ENCODE data around the gene MYOZ3.
A peak's percentile ranks its signal among the peaks of the same experiment; 100 is the strongest.

Gene MYOZ3

DNA sequence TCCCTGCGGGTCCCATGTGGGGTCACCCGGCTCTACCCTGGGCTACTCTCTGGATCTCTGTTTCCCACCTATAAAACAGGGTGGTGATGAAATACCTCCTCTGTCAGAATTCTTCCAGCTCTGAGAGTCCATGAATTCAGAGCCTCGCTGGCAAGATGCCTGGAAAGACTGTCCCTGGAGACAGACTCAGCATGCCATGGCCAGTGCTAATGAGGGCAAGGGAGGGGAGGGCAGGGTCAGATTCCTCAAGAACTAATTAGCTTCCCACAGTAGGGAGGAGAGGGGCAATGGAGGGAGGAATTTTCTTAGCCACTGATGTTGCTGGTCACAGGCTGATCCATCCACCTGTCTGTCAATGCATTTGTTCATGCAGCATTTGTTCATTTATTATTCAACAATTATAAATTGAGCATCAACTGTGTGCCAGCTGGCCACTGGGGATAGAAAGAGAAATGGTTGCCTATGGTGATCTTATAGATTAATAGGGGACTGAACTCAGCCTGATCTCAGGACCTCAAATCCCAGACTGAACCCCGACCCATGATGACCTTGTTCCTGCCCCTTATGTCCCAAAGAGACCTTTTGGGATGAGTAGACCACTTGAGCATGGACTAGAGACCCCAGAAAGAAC, 15.9 kb upstream of the MYOZ3 start:
- peaks cover 13% of the 10 kb centered on the region for H3K4me1 Mint-ChIP-seq
- no peaks in the 10 kb centered on the region for H3K9me3 Mint-ChIP-seq
- H3K4me3 Mint-ChIP-seq = no peak overlapping the region
- peak overlapping the region; percentile 51 for H3K27ac Mint-ChIP-seq
- ATAC-seq = no peak
- H3K36me3 Mint-ChIP-seq = peaks cover 29% of the 10 kb centered on the region
- H3K27me3 Mint-ChIP-seq = no peaks in the 10 kb centered on the region

DNA sequence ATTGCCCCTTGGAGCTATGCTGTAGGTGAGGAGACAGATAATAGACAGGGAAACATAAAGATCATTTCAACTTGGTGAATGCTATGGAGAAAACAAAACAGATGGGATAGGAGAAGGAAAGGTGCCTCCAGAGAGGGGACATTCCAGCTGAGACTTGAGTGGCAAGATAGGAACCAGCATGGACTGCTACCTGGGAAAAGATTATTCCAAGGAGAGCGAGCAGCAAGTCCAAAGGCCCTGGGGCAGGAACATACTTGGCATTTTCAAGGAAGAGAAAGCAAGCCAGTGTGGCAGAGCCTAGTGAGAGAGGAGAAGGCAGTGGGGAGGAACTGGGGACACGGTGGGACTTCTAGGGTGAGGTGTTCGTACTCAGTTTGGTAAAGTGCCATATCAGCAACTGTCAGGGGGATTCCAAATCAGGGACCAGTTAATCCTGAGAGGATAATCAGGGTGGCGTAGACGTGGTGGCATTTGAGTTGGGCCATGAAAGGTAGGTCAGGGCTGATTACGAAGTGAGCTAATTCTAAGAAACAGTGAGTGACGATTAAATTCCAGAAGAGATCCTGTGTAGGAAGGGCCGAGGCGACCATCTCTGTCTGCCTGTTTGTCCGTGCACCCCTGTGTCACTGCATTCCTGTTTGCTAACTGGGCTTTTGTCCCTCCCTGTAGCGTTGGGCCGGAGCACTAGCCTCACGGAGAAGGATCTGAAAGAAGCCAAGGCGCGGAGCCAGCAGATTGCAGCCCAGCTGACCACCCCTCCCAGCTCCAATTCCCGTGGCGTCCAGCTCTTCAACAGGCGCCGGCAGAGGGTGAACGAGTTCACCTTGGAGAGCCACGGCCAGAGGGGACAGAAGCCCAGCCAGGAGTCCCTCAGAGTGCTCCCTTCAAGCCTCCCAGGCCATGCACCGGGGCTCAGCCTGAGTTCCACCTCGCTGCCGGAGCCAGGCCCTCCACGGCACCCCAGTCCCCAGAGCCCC, 13.5 kb upstream of the MYOZ3 start:
- no peak for ATAC-seq
- no peak overlapping the region for H3K27ac Mint-ChIP-seq
- no peak overlapping the region for H3K4me3 Mint-ChIP-seq
- no peaks in the 10 kb centered on the region for H3K9me3 Mint-ChIP-seq
- H3K36me3 Mint-ChIP-seq = peaks cover 32% of the 10 kb centered on the region
- H3K27me3 Mint-ChIP-seq = no peaks in the 10 kb centered on the region
- H3K4me1 Mint-ChIP-seq = peaks cover 19% of the 10 kb centered on the region

DNA sequence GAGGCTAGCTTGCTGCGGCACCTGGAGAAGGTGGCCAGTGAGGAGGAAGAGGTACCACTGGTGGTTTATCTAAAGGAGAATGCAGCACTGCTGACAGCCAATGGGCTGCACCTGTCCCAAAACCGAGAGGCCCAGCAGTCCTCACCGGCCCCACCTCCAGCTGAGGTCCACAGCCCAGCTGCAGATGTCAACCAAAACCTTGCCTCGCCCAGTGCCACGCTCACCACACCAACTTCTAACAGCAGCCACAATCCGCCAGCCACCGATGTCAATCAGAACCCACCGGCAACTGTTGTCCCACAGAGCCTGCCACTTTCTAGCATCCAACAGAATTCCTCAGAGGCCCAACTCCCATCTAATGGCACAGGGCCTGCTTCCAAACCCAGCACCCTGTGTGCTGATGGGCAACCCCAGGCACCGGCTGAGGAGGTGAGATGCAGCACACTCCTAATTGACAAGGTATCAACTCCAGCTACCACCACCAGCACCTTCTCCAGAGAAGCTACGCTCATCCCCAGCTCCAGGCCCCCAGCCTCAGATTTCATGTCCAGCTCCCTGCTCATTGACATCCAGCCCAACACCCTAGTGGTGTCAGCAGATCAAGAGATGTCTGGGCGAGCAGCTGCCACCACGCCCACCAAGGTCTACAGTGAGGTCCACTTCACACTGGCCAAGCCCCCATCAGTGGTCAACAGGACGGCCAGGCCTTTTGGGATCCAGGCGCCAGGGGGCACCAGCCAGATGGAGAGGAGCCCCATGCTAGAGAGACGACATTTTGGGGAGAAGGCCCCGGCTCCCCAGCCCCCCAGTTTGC, 12.6 kb upstream of the MYOZ3 start:
- Mint-ChIP-seq H3K27ac (no peak overlapping the region), H3K9me3 (no peaks in the 10 kb centered on the region), H3K4me3 (no peak overlapping the region), H3K4me1 (peaks cover 19% of the 10 kb centered on the region), H3K36me3 (peaks cover 32% of the 10 kb centered on the region), H3K27me3 (no peaks in the 10 kb centered on the region)
- no peak for ATAC-seq

GRCh38 chr5:150649108-150650020, 11.7 kb upstream of the MYOZ3 start:
- H3K27me3 Mint-ChIP-seq = no peaks in the 10 kb centered on the region
- no peak overlapping the region for H3K27ac Mint-ChIP-seq
- ATAC-seq = no peak
- H3K4me3 Mint-ChIP-seq = no peak overlapping the region
- H3K9me3 Mint-ChIP-seq = no peaks in the 10 kb centered on the region
- H3K36me3 Mint-ChIP-seq = peaks cover 32% of the 10 kb centered on the region
- H3K4me1 Mint-ChIP-seq = peaks cover 18% of the 10 kb centered on the region

GRCh38 chr5:150650021-150651006, 10.7 kb upstream of the MYOZ3 start:
- Mint-ChIP-seq H3K36me3 (peaks cover 32% of the 10 kb centered on the region), H3K27ac (peak overlapping the region; percentile 20)

DNA sequence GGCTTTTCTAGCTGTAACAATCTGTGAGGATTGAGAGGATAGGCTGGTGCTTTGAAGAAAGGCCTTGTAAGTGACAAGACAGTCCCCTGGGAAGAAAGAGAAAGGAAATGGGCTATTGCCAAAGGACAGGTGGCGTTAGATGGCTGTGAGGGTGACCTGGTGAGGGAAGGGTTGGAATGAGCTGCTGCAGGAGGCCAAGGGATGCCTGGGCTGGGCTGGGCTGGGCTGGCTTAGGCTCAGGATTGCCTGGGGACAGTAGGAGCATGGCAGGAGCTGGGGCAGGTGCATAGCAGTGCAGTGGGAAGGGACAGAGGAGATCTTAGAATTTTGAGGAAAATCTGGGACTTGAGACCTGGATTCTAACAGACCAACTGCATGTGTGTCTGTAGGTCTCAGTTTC, 9.7 kb upstream of the MYOZ3 start:
- Mint-ChIP-seq H3K27me3 (no peaks in the 10 kb centered on the region), H3K4me1 (peaks cover 14% of the 10 kb centered on the region), H3K27ac (peak overlapping the region; percentile 20), H3K9me3 (no peaks in the 10 kb centered on the region), H3K36me3 (peaks cover 32% of the 10 kb centered on the region), H3K4me3 (no peak overlapping the region)
- no peak for ATAC-seq

More at GRCh38 chr5:150650021-150651006, 10.7 kb upstream of the MYOZ3 start:
- Mint-ChIP-seq H3K9me3 (no peaks in the 10 kb centered on the region), H3K27me3 (no peaks in the 10 kb centered on the region), H3K4me3 (no peak overlapping the region), H3K4me1 (peaks cover 14% of the 10 kb centered on the region)
- ATAC-seq = no peak

DNA sequence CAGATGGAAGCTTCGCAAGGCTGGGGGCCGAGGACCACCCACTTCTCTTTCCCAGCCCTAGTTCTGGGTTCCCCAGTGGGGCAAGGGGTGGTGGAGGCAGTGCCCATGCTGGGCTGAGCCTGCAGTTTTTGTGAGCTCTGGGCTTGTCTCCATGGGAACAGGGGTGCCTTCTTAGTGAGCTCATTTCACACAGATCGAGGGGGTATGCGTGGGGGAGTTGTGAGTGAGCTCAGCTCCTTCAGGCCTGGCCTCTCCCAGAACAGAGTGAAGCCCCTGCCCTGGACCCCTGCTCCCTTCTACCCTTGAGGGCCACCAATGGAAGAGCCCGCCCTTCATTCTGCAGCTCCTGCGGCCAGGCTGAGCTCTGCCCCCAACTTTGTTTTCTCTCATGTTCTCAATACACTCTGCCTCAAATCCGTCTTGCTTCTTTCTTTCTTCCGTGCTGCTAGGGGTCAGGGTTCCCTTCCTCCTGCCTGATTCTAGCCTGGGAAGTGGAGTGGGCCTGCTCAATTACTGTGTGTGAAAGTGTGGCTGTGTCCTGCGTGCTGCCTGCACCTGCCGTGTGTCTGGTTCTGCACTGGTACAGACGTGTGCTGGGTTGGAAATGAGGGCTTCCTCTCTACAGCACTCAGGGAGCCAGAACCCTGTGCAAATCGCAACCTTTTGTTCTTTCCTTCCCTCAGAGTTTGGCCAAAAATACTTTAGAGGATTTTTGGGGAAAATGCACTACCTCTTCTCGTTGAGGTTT, 9.0 kb upstream of the MYOZ3 start:
- H3K27me3 Mint-ChIP-seq = no peaks in the 10 kb centered on the region
- no peak for ATAC-seq
- H3K4me3 Mint-ChIP-seq = no peak overlapping the region
- peaks cover 14% of the 10 kb centered on the region for H3K4me1 Mint-ChIP-seq
- H3K27ac Mint-ChIP-seq = no peak overlapping the region
- H3K36me3 Mint-ChIP-seq = peaks cover 31% of the 10 kb centered on the region
- no peaks in the 10 kb centered on the region for H3K9me3 Mint-ChIP-seq

DNA sequence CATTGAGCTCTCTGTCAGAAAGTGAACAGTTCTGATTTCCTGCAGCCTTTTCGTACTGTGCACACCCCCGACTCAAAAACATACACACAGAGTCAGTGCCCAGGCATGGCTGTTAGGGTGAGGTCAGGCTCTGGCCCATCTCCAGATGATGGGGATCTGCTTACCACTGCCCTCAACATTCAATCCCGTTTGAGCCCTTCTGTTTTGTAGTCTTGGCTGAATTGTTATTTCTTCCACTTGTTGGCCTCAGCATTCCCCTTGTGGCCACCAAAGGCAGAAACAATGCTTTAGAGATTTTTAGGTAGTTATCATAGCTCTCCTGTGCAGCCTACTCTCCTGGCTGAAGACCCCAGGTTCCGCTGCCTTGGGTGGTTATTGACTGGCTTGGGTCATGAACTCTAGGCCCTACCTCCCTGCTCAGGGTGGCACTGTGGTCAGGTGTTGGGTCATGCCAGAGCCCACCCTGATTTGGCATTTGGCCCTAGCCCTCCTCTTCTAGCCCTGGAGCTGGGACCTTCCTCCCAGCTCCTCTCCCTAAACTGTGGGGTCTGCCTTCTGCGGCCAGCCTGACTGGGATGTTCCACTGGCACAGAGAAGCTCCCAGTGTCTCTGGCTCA, 7.8 kb upstream of the MYOZ3 start:
- no peak overlapping the region for H3K27ac Mint-ChIP-seq
- H3K4me3 Mint-ChIP-seq = no peak overlapping the region
- H3K36me3 Mint-ChIP-seq = peaks cover 23% of the 10 kb centered on the region
- no peaks in the 10 kb centered on the region for H3K9me3 Mint-ChIP-seq
- H3K4me1 Mint-ChIP-seq = peaks cover 20% of the 10 kb centered on the region
- ATAC-seq = no peak
- no peaks in the 10 kb centered on the region for H3K27me3 Mint-ChIP-seq

- Mint-ChIP-seq H3K27ac (no peak overlapping the region), H3K4me3 (no peak overlapping the region), H3K36me3 (peaks cover 16% of the 10 kb centered on the region), H3K27me3 (no peaks in the 10 kb centered on the region), H3K9me3 (no peaks in the 10 kb centered on the region), H3K4me1 (peaks cover 20% of the 10 kb centered on the region)
- ATAC-seq = no peak
Observed at GRCh38 chr5:150653762-150654556, 7.1 kb upstream of the MYOZ3 start.

DNA sequence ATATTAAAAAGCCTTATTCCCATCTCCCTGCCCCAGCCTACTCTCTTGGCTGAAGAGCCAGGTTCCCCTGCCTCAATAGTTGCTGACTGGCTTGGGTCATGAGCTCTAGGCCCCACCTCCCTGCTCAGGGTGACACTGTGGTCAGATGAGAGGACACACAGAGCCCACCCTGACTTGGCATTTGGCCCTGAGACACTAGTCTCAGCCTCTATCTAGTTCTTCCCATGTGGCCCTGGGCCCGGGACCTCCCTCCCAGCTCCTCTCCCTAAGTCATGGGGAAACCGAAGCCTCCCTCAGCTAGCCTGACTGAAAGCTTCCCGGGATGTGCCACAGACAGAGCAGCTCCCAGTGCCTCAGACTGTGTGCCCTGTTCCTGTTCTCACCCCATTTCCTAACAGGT, 5.8 kb upstream of the MYOZ3 start:
- H3K27ac Mint-ChIP-seq = no peak overlapping the region
- peaks cover 6% of the 10 kb centered on the region for H3K36me3 Mint-ChIP-seq
- no peak overlapping the region for H3K4me3 Mint-ChIP-seq

GRCh38 chr5:150656191-150657132, 4.6 kb upstream of the MYOZ3 start:
- H3K36me3 Mint-ChIP-seq = no peaks in the 10 kb centered on the region
- H3K4me1 Mint-ChIP-seq = peaks cover 7% of the 10 kb centered on the region
- H3K27ac Mint-ChIP-seq = no peak overlapping the region
- no peaks in the 10 kb centered on the region for H3K9me3 Mint-ChIP-seq
- peak overlapping the region; percentile 74 for H3K4me3 Mint-ChIP-seq
- peak; percentile 83 for ATAC-seq
- H3K27me3 Mint-ChIP-seq = peaks cover 7% of the 10 kb centered on the region

More for the DNA sequence above, 5.8 kb upstream of the MYOZ3 start:
- H3K4me1 Mint-ChIP-seq = peaks cover 16% of the 10 kb centered on the region
- H3K27me3 Mint-ChIP-seq = no peaks in the 10 kb centered on the region
- no peak for ATAC-seq
- H3K9me3 Mint-ChIP-seq = no peaks in the 10 kb centered on the region
